GM23338 (cell line): ENCODE data around the gene MVP. TPM values are rescaled to one million over a fixed set of nuclear protein-coding genes. Genes with fewer than 3 reads are reported as not detected.

Experiments used
- ATAC-seq: fragments of 200-7000 bp; cut with Tn5 transposase; 3 replicates; pipeline ENCODE4 v1.9.1; 2020
- DNase-seq: peaks from one replicate; pipeline ENCODE4 v3.0.0-alpha.2; 2015; ENCODE audit warnings: low spot score
- H2AFZ ChIP-seq: fragments of 200-600 bp; sonication (generic); 2 replicates; pipeline ENCODE4 v1.8.0; 2016; ENCODE audit warnings: antibody characterized with exemption, mild to moderate bottlenecking, moderate library complexity
- H3F3A ChIP-seq: fragments of 200-600 bp; sonication (generic); replicated peaks from 2 replicates; pipeline ENCODE4 v1.8.0; 2017; ENCODE audit warnings: antibody characterized with exemption, mixed run types, low read depth
- H3K27ac ChIP-seq: fragments of 200-600 bp; sonication (generic); 2 replicates; pipeline ENCODE4 v1.6.1; 2016; ENCODE audit warnings: low read depth
- H3K27me3 ChIP-seq: fragments of 200-600 bp; sonication (generic); 2 replicates; pipeline ENCODE4 v1.8.0; 2016; ENCODE audit warnings: mild to moderate bottlenecking, mixed run types, moderate library complexity; ENCODE audit not compliant: insufficient read depth
- H3K36me3 ChIP-seq: fragments of 200-600 bp; sonication (generic); 2 replicates; pipeline ENCODE4 v1.8.0; 2016; ENCODE audit warnings: mild to moderate bottlenecking; ENCODE audit not compliant: insufficient read depth
- H3K4me1 ChIP-seq: fragments of 200-600 bp; sonication (generic); 2 replicates; pipeline ENCODE4 v1.8.0; 2016; ENCODE audit warnings: mild to moderate bottlenecking, moderate library complexity; ENCODE audit not compliant: insufficient read depth
- H3K4me2 ChIP-seq: fragments of 200-600 bp; sonication (generic); 2 replicates; pipeline ENCODE4 v1.7.1; 2017; ENCODE audit warnings: mixed run types
- H3K4me3 ChIP-seq: fragments of 200-600 bp; sonication (generic); 2 replicates; pipeline ENCODE4 v1.6.1; 2016; ENCODE audit warnings: mixed run types
- H3K79me2 ChIP-seq: fragments of 200-600 bp; sonication (generic); replicated peaks from 2 replicates; pipeline ENCODE4 v1.8.0; 2017; ENCODE audit warnings: mild to moderate bottlenecking; ENCODE audit not compliant: insufficient read depth
- H3K9me2 ChIP-seq: fragments of 200-600 bp; sonication (generic); 2 replicates; pipeline ENCODE4 v1.8.0; 2017; ENCODE audit not compliant: insufficient read depth
- H4K20me1 ChIP-seq: fragments of 200-600 bp; sonication (generic); replicated peaks from 2 replicates; pipeline ENCODE4 v1.8.0; 2017; ENCODE audit warnings: mild to moderate bottlenecking; ENCODE audit not compliant: insufficient read depth
- H3K27ac Mint-ChIP-seq: 2 replicates; pipeline ENCODE4 v1.8.0; 2020; ENCODE audit warnings: inconsistent platforms, mild to moderate bottlenecking, moderate library complexity, mixed read lengths
- H3K27me3 Mint-ChIP-seq: 3 replicates; pipeline ENCODE4 v1.8.0; 2022; ENCODE audit warnings: low read depth, mild to moderate bottlenecking, moderate library complexity, mixed read lengths, inconsistent platforms; ENCODE audit not compliant: insufficient read depth, poor library complexity
- H3K36me3 Mint-ChIP-seq: 3 replicates; pipeline ENCODE4 v1.8.0; 2021; ENCODE audit warnings: low read depth, mild to moderate bottlenecking, inconsistent platforms, moderate library complexity, mixed read lengths
- H3K4me1 Mint-ChIP-seq: 3 replicates; pipeline ENCODE4 v1.8.0; 2020; ENCODE audit warnings: mild to moderate bottlenecking, inconsistent platforms, mixed read lengths
- H3K4me3 Mint-ChIP-seq: 3 replicates; pipeline ENCODE4 v1.8.0; 2021; ENCODE audit warnings: moderate library complexity, mild to moderate bottlenecking, inconsistent platforms, mixed read lengths
- H3K9me3 Mint-ChIP-seq: 3 replicates; pipeline ENCODE4 v1.8.0; 2020; ENCODE audit warnings: moderate library complexity, mild to moderate bottlenecking, inconsistent platforms, mixed read lengths
- CREB1 ChIP-seq: fragments of 250-450 bp; sonication (Bioruptor Pico); IDR thresholded peaks from 2 replicates; pipeline ENCODE4 v1.5.0; 2020; ENCODE audit warnings: low read depth, mild to moderate bottlenecking, moderate library complexity
- EZH2 ChIP-seq: fragments of 200-600 bp; sonication (generic); IDR thresholded peaks from one replicate; pipeline ENCODE4 v1.8.0; 2017; ENCODE audit warnings: antibody characterized with exemption, mild to moderate bottlenecking, low read depth; ENCODE audit not compliant: unreplicated experiment
- EZH2phosphoT487 ChIP-seq: fragments of 200-600 bp; sonication (generic); IDR thresholded peaks from one replicate; pipeline ENCODE4 v1.8.1; 2018; ENCODE audit warnings: antibody characterized with exemption; ENCODE audit not compliant: unreplicated experiment
- NANOG ChIP-seq: IDR thresholded peaks from 2 replicates; pipeline ENCODE4 v1.6.1; 2016; ENCODE audit warnings: antibody characterized with exemption, borderline replicate concordance
- POLR2AphosphoS5 ChIP-seq: IDR thresholded peaks from 2 replicates; pipeline ENCODE4 v1.6.1; 2016; ENCODE audit warnings: antibody characterized with exemption, low read depth
- STAT1 ChIP-seq: IDR thresholded peaks from one replicate; pipeline ENCODE4 v1.6.1; 2016; ENCODE audit warnings: antibody characterized with exemption; ENCODE audit not compliant: unreplicated experiment
- ZNF114 ChIP-seq: fragments of 250-450 bp; sonication (Bioruptor Pico); IDR thresholded peaks from 2 replicates; pipeline ENCODE4 v1.5.0; 2020; ENCODE audit warnings: mild to moderate bottlenecking, moderate library complexity
- ZNF331 ChIP-seq: fragments of 250-450 bp; sonication (Bioruptor Pico); IDR thresholded peaks from 2 replicates; pipeline ENCODE4 v1.5.0; 2020; ENCODE audit warnings: low read depth, mild to moderate bottlenecking, moderate library complexity
- polyA plus RNA-seq: library from polyadenylated mRNA; unstranded; fragments of >200 nt; fragmentation: Nextera tagmentation; extraction: Ambion mirVana; gene quantifications from 2 replicates; pipeline ENCODE4 v1.2.1, GENCODE V29; 2016
- total RNA-seq: library from RNA; depleted of rRNA; stranded (reverse); fragments of >200 nt; shearing (Covaris generic); gene quantifications from 2 replicates; pipeline ENCODE4 v1.2.3, GENCODE V29; 2014
- TF ChIP-seq, protein P1 (sequence below): IDR thresholded peaks from one replicate; pipeline ENCODE4 v1.6.1; 2018; ENCODE audit warnings: antibody characterized with exemption; ENCODE audit not compliant: unreplicated experiment
- TF ChIP-seq, protein P2 (sequence below): fragments of 250-450 bp; sonication (Bioruptor Pico); IDR thresholded peaks from 2 replicates; pipeline ENCODE4 v1.5.0; 2020; ENCODE audit warnings: mild to moderate bottlenecking, moderate library complexity

Gene MVP
- total and polyA plus RNA-seq, 2 experiments from 2014 or later = 1.4 to 3.7 TPM

DNA sequence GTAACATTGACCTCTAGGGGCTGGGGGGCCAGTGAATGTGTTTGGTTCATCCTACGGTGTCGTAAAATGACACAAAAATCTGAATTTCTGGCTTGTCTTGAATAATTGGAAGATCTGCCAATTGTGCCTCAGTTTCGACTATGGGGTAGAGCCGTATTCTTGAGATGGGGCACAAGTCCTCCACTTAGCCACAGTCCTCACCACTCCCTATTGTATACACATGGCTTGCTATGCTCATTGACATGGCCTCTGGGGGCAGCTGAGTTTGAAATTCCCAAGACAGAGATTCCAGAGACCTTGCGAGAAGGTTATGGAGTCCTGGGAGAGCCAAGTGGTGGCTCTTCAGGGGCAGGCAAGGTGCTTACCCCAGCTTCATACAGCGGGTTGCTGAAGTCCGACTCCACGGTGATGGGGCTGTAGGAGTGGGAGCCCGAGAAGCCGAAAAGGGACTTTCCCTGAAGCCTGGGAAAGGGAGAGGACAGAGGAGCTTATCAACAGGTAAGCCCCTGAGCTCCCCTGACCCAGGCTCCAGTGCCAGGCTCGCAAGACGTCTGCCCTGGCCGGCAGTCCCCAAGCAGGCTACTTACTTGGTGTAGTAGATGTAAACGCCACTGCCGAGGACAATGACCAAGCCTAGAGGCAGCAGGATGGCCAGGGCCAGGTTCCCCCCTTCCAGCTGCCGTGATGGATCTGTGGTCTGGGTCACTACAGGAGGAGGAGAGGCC is 51.7 kb downstream of the MVP start:
- no peak overlapping the region for H3K4me3 ChIP-seq
- DNase-seq (no peak), ATAC-seq (no peak)
- H3K27me3 ChIP-seq = no peaks in the 10 kb centered on the region
- H3K27ac ChIP-seq = no peak overlapping the region
- peaks cover 10% of the 10 kb centered on the region for H3K27me3 Mint-ChIP-seq
- no peaks in the 10 kb centered on the region for H4K20me1 ChIP-seq
- no peaks in the 10 kb centered on the region for H3K36me3 ChIP-seq
- H3K4me1 Mint-ChIP-seq = peaks cover 7% of the 10 kb centered on the region
- H3K79me2 ChIP-seq = no peaks in the 10 kb centered on the region
- TF ChIP-seq EZH2phosphoT487 (no peak), POLR2AphosphoS5 (no peak), EZH2 (no peak), CREB1 (CRISPR knock-in tag) (no peak), ZNF331 (no peak), ZNF114 (CRISPR knock-in tag) (no peak), NANOG (no peak), STAT1 (no peak)
- TF ChIP-seq, protein P1, sequence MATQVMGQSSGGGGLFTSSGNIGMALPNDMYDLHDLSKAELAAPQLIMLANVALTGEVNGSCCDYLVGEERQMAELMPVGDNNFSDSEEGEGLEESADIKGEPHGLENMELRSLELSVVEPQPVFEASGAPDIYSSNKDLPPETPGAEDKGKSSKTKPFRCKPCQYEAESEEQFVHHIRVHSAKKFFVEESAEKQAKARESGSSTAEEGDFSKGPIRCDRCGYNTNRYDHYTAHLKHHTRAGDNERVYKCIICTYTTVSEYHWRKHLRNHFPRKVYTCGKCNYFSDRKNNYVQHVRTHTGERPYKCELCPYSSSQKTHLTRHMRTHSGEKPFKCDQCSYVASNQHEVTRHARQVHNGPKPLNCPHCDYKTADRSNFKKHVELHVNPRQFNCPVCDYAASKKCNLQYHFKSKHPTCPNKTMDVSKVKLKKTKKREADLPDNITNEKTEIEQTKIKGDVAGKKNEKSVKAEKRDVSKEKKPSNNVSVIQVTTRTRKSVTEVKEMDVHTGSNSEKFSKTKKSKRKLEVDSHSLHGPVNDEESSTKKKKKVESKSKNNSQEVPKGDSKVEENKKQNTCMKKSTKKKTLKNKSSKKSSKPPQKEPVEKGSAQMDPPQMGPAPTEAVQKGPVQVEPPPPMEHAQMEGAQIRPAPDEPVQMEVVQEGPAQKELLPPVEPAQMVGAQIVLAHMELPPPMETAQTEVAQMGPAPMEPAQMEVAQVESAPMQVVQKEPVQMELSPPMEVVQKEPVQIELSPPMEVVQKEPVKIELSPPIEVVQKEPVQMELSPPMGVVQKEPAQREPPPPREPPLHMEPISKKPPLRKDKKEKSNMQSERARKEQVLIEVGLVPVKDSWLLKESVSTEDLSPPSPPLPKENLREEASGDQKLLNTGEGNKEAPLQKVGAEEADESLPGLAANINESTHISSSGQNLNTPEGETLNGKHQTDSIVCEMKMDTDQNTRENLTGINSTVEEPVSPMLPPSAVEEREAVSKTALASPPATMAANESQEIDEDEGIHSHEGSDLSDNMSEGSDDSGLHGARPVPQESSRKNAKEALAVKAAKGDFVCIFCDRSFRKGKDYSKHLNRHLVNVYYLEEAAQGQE = no peak
- TF ChIP-seq, protein P2, sequence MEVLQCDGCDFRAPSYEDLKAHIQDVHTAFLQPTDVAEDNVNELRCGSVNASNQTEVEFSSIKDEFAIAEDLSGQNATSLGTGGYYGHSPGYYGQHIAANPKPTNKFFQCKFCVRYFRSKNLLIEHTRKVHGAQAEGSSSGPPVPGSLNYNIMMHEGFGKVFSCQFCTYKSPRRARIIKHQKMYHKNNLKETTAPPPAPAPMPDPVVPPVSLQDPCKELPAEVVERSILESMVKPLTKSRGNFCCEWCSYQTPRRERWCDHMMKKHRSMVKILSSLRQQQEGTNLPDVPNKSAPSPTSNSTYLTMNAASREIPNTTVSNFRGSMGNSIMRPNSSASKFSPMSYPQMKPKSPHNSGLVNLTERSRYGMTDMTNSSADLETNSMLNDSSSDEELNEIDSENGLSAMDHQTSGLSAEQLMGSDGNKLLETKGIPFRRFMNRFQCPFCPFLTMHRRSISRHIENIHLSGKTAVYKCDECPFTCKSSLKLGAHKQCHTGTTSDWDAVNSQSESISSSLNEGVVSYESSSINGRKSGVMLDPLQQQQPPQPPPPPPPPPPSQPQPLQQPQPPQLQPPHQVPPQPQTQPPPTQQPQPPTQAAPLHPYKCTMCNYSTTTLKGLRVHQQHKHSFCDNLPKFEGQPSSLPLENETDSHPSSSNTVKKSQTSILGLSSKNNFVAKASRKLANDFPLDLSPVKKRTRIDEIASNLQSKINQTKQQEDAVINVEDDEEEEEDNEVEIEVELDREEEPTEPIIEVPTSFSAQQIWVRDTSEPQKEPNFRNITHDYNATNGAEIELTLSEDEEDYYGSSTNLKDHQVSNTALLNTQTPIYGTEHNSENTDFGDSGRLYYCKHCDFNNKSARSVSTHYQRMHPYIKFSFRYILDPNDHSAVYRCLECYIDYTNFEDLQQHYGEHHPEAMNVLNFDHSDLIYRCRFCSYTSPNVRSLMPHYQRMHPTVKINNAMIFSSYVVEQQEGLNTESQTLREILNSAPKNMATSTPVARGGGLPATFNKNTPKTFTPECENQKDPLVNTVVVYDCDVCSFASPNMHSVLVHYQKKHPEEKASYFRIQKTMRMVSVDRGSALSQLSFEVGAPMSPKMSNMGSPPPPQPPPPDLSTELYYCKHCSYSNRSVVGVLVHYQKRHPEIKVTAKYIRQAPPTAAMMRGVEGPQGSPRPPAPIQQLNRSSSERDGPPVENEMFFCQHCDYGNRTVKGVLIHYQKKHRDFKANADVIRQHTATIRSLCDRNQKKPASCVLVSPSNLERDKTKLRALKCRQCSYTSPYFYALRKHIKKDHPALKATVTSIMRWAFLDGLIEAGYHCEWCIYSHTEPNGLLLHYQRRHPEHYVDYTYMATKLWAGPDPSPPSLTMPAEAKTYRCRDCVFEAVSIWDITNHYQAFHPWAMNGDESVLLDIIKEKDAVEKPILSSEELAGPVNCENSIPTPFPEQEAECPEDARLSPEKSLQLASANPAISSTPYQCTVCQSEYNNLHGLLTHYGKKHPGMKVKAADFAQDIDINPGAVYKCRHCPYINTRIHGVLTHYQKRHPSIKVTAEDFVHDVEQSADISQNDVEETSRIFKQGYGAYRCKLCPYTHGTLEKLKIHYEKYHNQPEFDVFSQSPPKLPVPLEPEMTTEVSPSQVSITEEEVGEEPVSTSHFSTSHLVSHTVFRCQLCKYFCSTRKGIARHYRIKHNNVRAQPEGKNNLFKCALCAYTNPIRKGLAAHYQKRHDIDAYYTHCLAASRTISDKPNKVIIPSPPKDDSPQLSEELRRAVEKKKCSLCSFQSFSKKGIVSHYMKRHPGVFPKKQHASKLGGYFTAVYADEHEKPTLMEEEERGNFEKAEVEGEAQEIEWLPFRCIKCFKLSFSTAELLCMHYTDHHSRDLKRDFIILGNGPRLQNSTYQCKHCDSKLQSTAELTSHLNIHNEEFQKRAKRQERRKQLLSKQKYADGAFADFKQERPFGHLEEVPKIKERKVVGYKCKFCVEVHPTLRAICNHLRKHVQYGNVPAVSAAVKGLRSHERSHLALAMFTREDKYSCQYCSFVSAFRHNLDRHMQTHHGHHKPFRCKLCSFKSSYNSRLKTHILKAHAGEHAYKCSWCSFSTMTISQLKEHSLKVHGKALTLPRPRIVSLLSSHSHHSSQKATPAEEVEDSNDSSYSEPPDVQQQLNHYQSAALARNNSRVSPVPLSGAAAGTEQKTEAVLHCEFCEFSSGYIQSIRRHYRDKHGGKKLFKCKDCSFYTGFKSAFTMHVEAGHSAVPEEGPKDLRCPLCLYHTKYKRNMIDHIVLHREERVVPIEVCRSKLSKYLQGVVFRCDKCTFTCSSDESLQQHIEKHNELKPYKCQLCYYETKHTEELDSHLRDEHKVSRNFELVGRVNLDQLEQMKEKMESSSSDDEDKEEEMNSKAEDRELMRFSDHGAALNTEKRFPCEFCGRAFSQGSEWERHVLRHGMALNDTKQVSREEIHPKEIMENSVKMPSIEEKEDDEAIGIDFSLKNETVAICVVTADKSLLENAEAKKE (CRISPR knock-in tag) = no peak
- H3K36me3 Mint-ChIP-seq = 0 out of 3 replicates have a peak, but pooled peaks cover 3% of the 10 kb centered on the region
- H3K9me3 Mint-ChIP-seq = no peaks in the 10 kb centered on the region; the same call in 1 of the 3 replicates
- H3K9me2 ChIP-seq = no peaks in the 10 kb centered on the region
- H3K27ac Mint-ChIP-seq = no peak overlapping the region
- no peak overlapping the region for H2AFZ ChIP-seq
- peaks cover 4% of the 10 kb centered on the region for H3K4me1 ChIP-seq
- H3F3A ChIP-seq = peaks cover 6% of the 10 kb centered on the region; the same call in 1 of the 2 replicates
- no peak overlapping the region for H3K4me3 Mint-ChIP-seq
- H3K4me2 ChIP-seq = no peak overlapping the region
